Bronchial epithelial cell (primary cell): Measurements from ENCODE around the gene OMA1. TPM values are rescaled to one million over a fixed set of nuclear protein-coding genes. Genes with fewer than 3 reads are reported as not detected.

Source experiments
- DNase-seq: peaks from one replicate; pipeline ENCODE4 v3.0.0-alpha.2; 2010; ENCODE audit warnings: low read depth
- FAIRE-seq: peaks from 2 replicates; lab custom pipeline; 2011; peaks lifted over from hg19 to GRCh38; lab: Jason Lieb, UNC
- H3K27me3 ChIP-seq: 2 replicates; pipeline ENCODE4 v1.5.1; 2011; ENCODE audit warnings: low read length; ENCODE audit not compliant: control insufficient read depth, insufficient read depth
- H3K36me3 ChIP-seq: 2 replicates; pipeline ENCODE4 v1.5.1; 2011; ENCODE audit warnings: low read length; ENCODE audit not compliant: control insufficient read depth, insufficient read depth
- H3K4me3 ChIP-seq: 2 replicates; pipeline ENCODE4 v1.5.1; 2011; ENCODE audit warnings: mild to moderate bottlenecking, low read depth, low read length, control low read depth
- CTCF ChIP-seq: IDR thresholded peaks from 2 replicates; pipeline ENCODE4 v1.5.1; 2011; ENCODE audit warnings: mild to moderate bottlenecking, moderate library complexity, low read length, control low read depth, inconsistent platforms; ENCODE audit not compliant: insufficient read depth, severe bottlenecking
- total RNA-seq: library from RNA; depleted of rRNA; stranded (reverse); fragments of >200 nt; gene quantifications from 2 replicates; pipeline ENCODE4 v1.2.1, GENCODE V29; 2014

Gene OMA1
- total RNA-seq, 1 donor from 2014 or later = 21.6 TPM

- FAIRE-seq = no peak
Observed at GRCh38 chr1:58431901-58432620, 114.5 kb downstream of the OMA1 start.

More at GRCh38 chr1:58431901-58432620, 114.5 kb downstream of the OMA1 start:
- DNase-seq = no peak
- no peaks in the 10 kb centered on the region for H3K36me3 ChIP-seq
- H3K4me3 ChIP-seq = no peak overlapping the region
- no peaks in the 10 kb centered on the region for H3K27me3 ChIP-seq
- TF ChIP-seq CTCF = no peak

Other genes with a start within 250 kb of the OMA1 start
- gene TACSTD2, start 30.5 kb upstream of the OMA1 start, total RNA-seq = 124 and 246 TPM in 2 replicates
- 9.2 and 13.8 TPM in 2 replicates for gene MYSM1, start 153.3 kb upstream of the OMA1 start, total RNA-seq
- 66.2 and 90.0 TPM in 2 replicates for gene JUN, start 237.3 kb upstream of the OMA1 start, total RNA-seq